Measurements from ENCODE around the gene GLRA2. TPM values are rescaled to one million over a fixed set of nuclear protein-coding genes. Genes with fewer than 3 reads are reported as not detected.

GLRA2 gene
- total RNA-seq, 4 donors from 2014 or later, result not detected

GRCh38 chrX:14717949-14718348 is 188.6 kb downstream of the GLRA2 start:
- H3K9me3 ChIP-seq, result no peaks in the 10 kb centered on the region

GRCh38 chrX:14718403-14718802 is 189.1 kb downstream of the GLRA2 start:
- intact Hi-C loops (cut with DNase I), result no loop called here
- DNase-seq, result no peak
- Histone ChIP-seq H3K27me3 (no peaks in the 10 kb centered on the region), H3K36me3 (no peaks in the 10 kb centered on the region), H3K4me3 (no peak overlapping the region), H3K27ac (no peak overlapping the region), H3K4me1 (no peaks in the 10 kb centered on the region), H3K9me3 (no peaks in the 10 kb centered on the region)
- WGBS, 2 donors, result 50 to 69% methylated on average over 2 of the region's 2 CpGs
- TF ChIP-seq CTCF (IDR thresholded peaks at IDR 0.05) (no peak), POLR2A (IDR thresholded peaks at IDR 0.05) (no peak)

More at GRCh38 chrX:14717949-14718348, 188.6 kb downstream of the GLRA2 start:
- Histone ChIP-seq H3K27me3 (no peaks in the 10 kb centered on the region), H3K27ac (no peak overlapping the region), H3K36me3 (no peaks in the 10 kb centered on the region), H3K4me3 (no peak overlapping the region), H3K4me1 (no peaks in the 10 kb centered on the region)
- TF ChIP-seq POLR2A (IDR thresholded peaks at IDR 0.05), result no peak
- no peak for TF ChIP-seq CTCF (IDR thresholded peaks at IDR 0.05)
- no peak for DNase-seq
- 85 to 93% methylated on average over 3 of the region's 3 CpGs for WGBS, 2 donors
- intact Hi-C loops (cut with DNase I), result no loop called here

- TF ChIP-seq CTCF (IDR thresholded peaks at IDR 0.05), result no peak
- no peak for TF ChIP-seq POLR2A (IDR thresholded peaks at IDR 0.05)
- Histone ChIP-seq H3K4me3 (no peak overlapping the region), H3K36me3 (no peaks in the 10 kb centered on the region)
These were observed 199.7 kb downstream of the GLRA2 start for GRCh38 chrX:14729058-14729457.

GRCh38 chrX:14738643-14739042 is 209.3 kb downstream of the GLRA2 start:
- no peaks in the 10 kb centered on the region for H3K27me3 ChIP-seq
- H3K9me3 ChIP-seq, result peaks cover 0 to 4% (median 0%) of the 10 kb centered on the region in 3 donors
- H3K36me3 ChIP-seq, result no peaks in the 10 kb centered on the region
- H3K4me1 ChIP-seq, result no peaks in the 10 kb centered on the region
- whole genome bisulfite sequencing, 2 donors, result 73 to 82% methylated on average over 4 of the region's 4 CpGs
- no peak for DNase-seq
- TF ChIP-seq CTCF (IDR thresholded peaks at IDR 0.05) (no peak), POLR2A (IDR thresholded peaks at IDR 0.05) (no peak)
- H3K4me3 ChIP-seq, result no peak overlapping the region
- intact Hi-C loops (cut with DNase I), result no loop called here
- no peak overlapping the region for H3K27ac ChIP-seq

More at GRCh38 chrX:14729058-14729457, 199.7 kb downstream of the GLRA2 start:
- no peaks in the 10 kb centered on the region for H3K27me3 ChIP-seq
- H3K27ac ChIP-seq, result no peak overlapping the region
- H3K9me3 ChIP-seq, result no peaks in the 10 kb centered on the region
- H3K4me1 ChIP-seq, result no peaks in the 10 kb centered on the region
- 44 to 63% methylated on average over 1 of the region's 1 CpG for WGBS, 2 donors
- DNase-seq, result no peak
- intact Hi-C loops (cut with DNase I), result no loop called here

- Histone ChIP-seq H3K27ac (no peak overlapping the region), H3K4me1 (no peaks in the 10 kb centered on the region), H3K36me3 (no peaks in the 10 kb centered on the region), H3K4me3 (no peak overlapping the region), H3K9me3 (no peaks in the 10 kb centered on the region), H3K27me3 (no peaks in the 10 kb centered on the region)
- DNase-seq, result no peak
- intact Hi-C loops (cut with DNase I), result no loop called here
- WGBS, 2 donors, result 82% methylated on average over 3 of the region's 4 CpGs; no CpG with 5 or more reads in 1 of the 2 donors
- no peak for TF ChIP-seq CTCF (IDR thresholded peaks at IDR 0.05)
- no peak for TF ChIP-seq POLR2A (IDR thresholded peaks at IDR 0.05)
These were observed 224.1 kb downstream of the GLRA2 start for GRCh38 chrX:14753441-14753840.

Data from esophagus squamous epithelium (tissue), 5 donors.